Breast epithelium (tissue), 4 donors: ENCODE results near the gene OSBPL5. TPM values are rescaled to one million over a fixed set of nuclear protein-coding genes. Genes with fewer than 3 reads are reported as not detected.
A peak's percentile ranks its signal among the peaks of the same experiment; 100 is the strongest.

Experiments
- DNase-seq, 2 donors: peaks; one replicate each; pipeline ENCODE4 v3.0.0-alpha.2; 2019; ENCODE audit warnings: low spot score in 2 of 2
- H3K27ac ChIP-seq, 2 donors: fragments of 200-600 bp; sonication (generic) in 1 of 2; one replicate each; pipeline ENCODE4 v1.5.1; 2016 to 2019; ENCODE audit warnings: mild to moderate bottlenecking in 1 of 2
- H3K27me3 ChIP-seq, 2 donors: fragments of 200-600 bp; sonication (generic) in 1 of 2; one replicate each; pipeline versions ENCODE4 v1.5.1 to v1.6.0; 2017 to 2019; ENCODE audit warnings: control low read depth in 1 of 2, mild to moderate bottlenecking in 1 of 2
- H3K36me3 ChIP-seq: fragments of 200-600 bp; one replicate; pipeline ENCODE4 v1.5.1; 2019
- H3K4me1 ChIP-seq, 2 donors: fragments of 200-600 bp; sonication (generic); one replicate each; pipeline ENCODE4 v1.5.1; 2016 to 2019; ENCODE audit warnings: control low read depth in 1 of 2
- H3K4me3 ChIP-seq, 3 donors: fragments of 200-600 bp; sonication (generic); 1 replicate in 2 of 3; 2 replicates in 1 of 3; pipeline ENCODE4 v1.5.1; 2016 to 2019; ENCODE audit warnings: mild to moderate bottlenecking in 3 of 3, moderate library complexity in 2 of 3
- H3K9me3 ChIP-seq, 2 donors: fragments of 200-600 bp; sonication (generic) in 1 of 2; one replicate each; pipeline ENCODE4 v1.5.1; 2016 to 2019; ENCODE audit warnings: control low read depth in 1 of 2
- CTCF ChIP-seq, 3 donors: fragments of 450-650 bp; IDR thresholded peaks; one replicate each; pipeline ENCODE4 v1.5.1; 2016 to 2017; ENCODE audit warnings: antibody characterized with exemption in 3 of 3, mild to moderate bottlenecking in 3 of 3, moderate library complexity in 3 of 3
- POLR2A ChIP-seq: fragments of 450-650 bp; IDR thresholded peaks from one replicate; pipeline ENCODE4 v1.6.1; 2016; ENCODE audit warnings: antibody characterized with exemption, mild to moderate bottlenecking, moderate library complexity
- POLR2AphosphoS5 ChIP-seq, 3 donors: sonication (generic); formaldehyde crosslinking; IDR thresholded peaks; one replicate each; pipeline ENCODE4 v1.6.1; 2017; ENCODE audit warnings: antibody characterized with exemption in 3 of 3
- intact Hi-C: fragments of 100-400 bp; cut with DNase I; formaldehyde crosslinking; loops from one replicate; pipeline ENCODE4 v1.15.1; 2023; ENCODE audit warnings: low total_unique reads
- total RNA-seq, 3 donors: library from RNA; depleted of rRNA; stranded (reverse); fragments of >200 nt; gene quantifications; one replicate each; pipeline ENCODE4 v1.1.0, GENCODE V29; 2016

The OSBPL5 gene
- total RNA-seq, 3 donors from 2014 or later = 25.3 to 64.2 (median 27.8) TPM

- Histone ChIP-seq H3K4me1 (no peaks in the 10 kb centered on the region), H3K27me3 (no peaks in the 10 kb centered on the region), H3K27ac (no peak overlapping the region), H3K36me3 (no peaks in the 10 kb centered on the region), H3K4me3 (no peak overlapping the region), H3K9me3 (no peaks in the 10 kb centered on the region)
- TF ChIP-seq POLR2A (no peak), POLR2AphosphoS5 (IDR thresholded peaks at IDR 0.05) (no peak), CTCF (IDR thresholded peaks at IDR 0.05) (no peak)
- peak in 1 of 2 donors; percentile 15 for DNase-seq
- intact Hi-C loops = no loop called here
Observed at GRCh38 chr11:3190600-3190999, 25.5 kb upstream of the OSBPL5 start.

- Histone ChIP-seq H3K36me3 (no peaks in the 10 kb centered on the region), H3K4me1 (no peaks in the 10 kb centered on the region), H3K4me3 (no peak overlapping the region), H3K9me3 (no peaks in the 10 kb centered on the region), H3K27me3 (no peaks in the 10 kb centered on the region), H3K27ac (no peak overlapping the region)
- DNase-seq = peak in 1 of 2 donors; percentile 34
- TF ChIP-seq POLR2AphosphoS5 (IDR thresholded peaks at IDR 0.05) = no peak
- no peak for TF ChIP-seq POLR2A
- no peak for TF ChIP-seq CTCF (IDR thresholded peaks at IDR 0.05)
- intact Hi-C loops = loop anchor here (5.0 kb wide), 1 partner anchor 608 kb away; no protein-coding TSS in a partner anchor
Observed at GRCh38 chr11:3189886-3190583, 24.9 kb upstream of the OSBPL5 start.

- DNase-seq = peak in 1 of 2 donors; percentile 43
- no peaks in the 10 kb centered on the region for H3K9me3 ChIP-seq
Observed at GRCh38 chr11:3189196-3189843, 24.2 kb upstream of the OSBPL5 start.

GRCh38 chr11:3188496-3189195, 23.5 kb upstream of the OSBPL5 start:
- peak in 1 of 2 donors; percentile 43 for DNase-seq
- intact Hi-C loops = loop anchor here (5.0 kb wide), 1 partner anchor 606 kb away; no protein-coding TSS in a partner anchor
- Histone ChIP-seq H3K4me3 (no peak overlapping the region), H3K4me1 (no peaks in the 10 kb centered on the region), H3K36me3 (no peaks in the 10 kb centered on the region), H3K27ac (no peak overlapping the region), H3K9me3 (no peaks in the 10 kb centered on the region), H3K27me3 (no peaks in the 10 kb centered on the region)
- no peak for TF ChIP-seq POLR2A
- TF ChIP-seq CTCF (IDR thresholded peaks at IDR 0.05) = no peak
- no peak for TF ChIP-seq POLR2AphosphoS5 (IDR thresholded peaks at IDR 0.05)

More at GRCh38 chr11:3189196-3189843, 24.2 kb upstream of the OSBPL5 start:
- TF ChIP-seq POLR2A = no peak
- no peak for TF ChIP-seq CTCF (IDR thresholded peaks at IDR 0.05)
- TF ChIP-seq POLR2AphosphoS5 (IDR thresholded peaks at IDR 0.05) = no peak
- H3K4me3 ChIP-seq = no peak overlapping the region
- H3K36me3 ChIP-seq = no peaks in the 10 kb centered on the region
- H3K27ac ChIP-seq = no peak overlapping the region
- intact Hi-C loops = loop anchor here (5.0 kb wide), 1 partner anchor 607 kb away; no protein-coding TSS in a partner anchor
- no peaks in the 10 kb centered on the region for H3K27me3 ChIP-seq
- H3K4me1 ChIP-seq = no peaks in the 10 kb centered on the region
